GM12878 (cell line): Measurements from ENCODE around the gene SENP8. TPM values are rescaled to one million over a fixed set of nuclear protein-coding genes. Genes with fewer than 3 reads are reported as not detected.
A peak's percentile ranks its signal among the peaks of the same experiment; 100 is the strongest.

ENCODE experiments used
- BACH1 ChIP-seq: fragments of 450-650 bp; IDR thresholded peaks from 2 replicates; pipeline ENCODE4 v1.6.1; 2017; ENCODE audit warnings: mild to moderate bottlenecking, borderline replicate concordance
- BMI1 ChIP-seq: fragments of 450-650 bp; IDR thresholded peaks from 2 replicates; pipeline ENCODE4 v1.6.1; 2016; ENCODE audit warnings: mild to moderate bottlenecking, moderate library complexity, borderline replicate concordance
- CREB1 ChIP-seq: IDR thresholded peaks from 2 replicates; pipeline ENCODE4 v1.6.1; 2012; ENCODE audit warnings: low read depth, mild to moderate bottlenecking, inconsistent platforms
- CREM ChIP-seq: IDR thresholded peaks from 2 replicates; pipeline ENCODE4 v1.6.1; 2014; ENCODE audit warnings: antibody characterized with exemption, low read depth
- DPF2 ChIP-seq: fragments of 450-650 bp; IDR thresholded peaks from 2 replicates; pipeline ENCODE4 v1.6.1; 2017; ENCODE audit warnings: mild to moderate bottlenecking
- EED ChIP-seq: sonication (generic); IDR thresholded peaks from 2 replicates; pipeline ENCODE4 v1.6.1; 2016; ENCODE audit warnings: antibody characterized with exemption, low read depth
- ETV6 ChIP-seq, 2 experiments: fragments of 450-650 bp in 1 of 2; IDR thresholded peaks in 1 of 2; conservative IDR thresholded peaks in 1 of 2; 2 replicates each; pipeline ENCODE4 v1.6.1; 2014; ENCODE audit warnings: antibody characterized with exemption in 1 of 2, borderline replicate concordance in 1 of 2, low read depth in 1 of 2, mild to moderate bottlenecking in 1 of 2, moderate library complexity in 1 of 2
- IKZF1 ChIP-seq: fragments of 450-650 bp; conservative IDR thresholded peaks from 2 replicates; pipeline ENCODE4 v1.6.1; 2017; ENCODE audit warnings: antibody characterized with exemption, mild to moderate bottlenecking
- LARP7 ChIP-seq: fragments of 450-650 bp; IDR thresholded peaks from 2 replicates; pipeline ENCODE4 v1.6.1; 2017; ENCODE audit warnings: mild to moderate bottlenecking
- NFIC ChIP-seq: IDR thresholded peaks from 2 replicates; pipeline ENCODE4 v1.6.1; 2012; ENCODE audit warnings: low read depth, mild to moderate bottlenecking, inconsistent platforms, low read length, moderate library complexity
- PML ChIP-seq: IDR thresholded peaks from 2 replicates; pipeline ENCODE4 v1.6.1; 2012; ENCODE audit warnings: low read length, inconsistent platforms
- POU2F2 ChIP-seq: IDR thresholded peaks from 3 replicates; pipeline ENCODE4 v1.6.1; 2011; ENCODE audit warnings: low read depth, mild to moderate bottlenecking, low read length, borderline replicate concordance
- RB1 ChIP-seq: fragments of 450-650 bp; formaldehyde crosslinking; IDR thresholded peaks from 2 replicates; pipeline ENCODE4 v1.6.1; 2017; ENCODE audit warnings: mild to moderate bottlenecking, borderline replicate concordance
- RUNX3 ChIP-seq: IDR thresholded peaks from 2 replicates; pipeline ENCODE4 v1.6.1; 2012; ENCODE audit warnings: low read length, inconsistent platforms
- SMARCA5 ChIP-seq: fragments of 450-650 bp; IDR thresholded peaks from 2 replicates; pipeline ENCODE4 v1.6.1; 2017; ENCODE audit warnings: mild to moderate bottlenecking
- TAF1 ChIP-seq: IDR thresholded peaks from 2 replicates; pipeline ENCODE4 v1.6.1; 2011; ENCODE audit warnings: mild to moderate bottlenecking, low read depth, low read length, borderline replicate concordance
- YY1 ChIP-seq: IDR thresholded peaks from 2 replicates; pipeline ENCODE4 v1.6.1; 2011; ENCODE audit warnings: low read depth, mild to moderate bottlenecking, low read length
- ZNF24 ChIP-seq: fragments of 450-650 bp; IDR thresholded peaks from 2 replicates; pipeline ENCODE4 v1.6.1; 2017; ENCODE audit warnings: antibody characterized with exemption, mild to moderate bottlenecking
- polyA plus RNA-seq, 11 experiments: library from polyadenylated mRNA; depleted of rRNA in 4 of 11; unstranded in 6 of 11; stranded (reverse) in 5 of 11; fragments of >200 nt; fragmentation: Nextera tagmentation in 4 of 11; fragmentation: Illumina TruSeq in 1 of 11; extraction: Ambion mirVana in 4 of 11; extraction: Trizol in 1 of 11; gene quantifications; 1 replicate in 1 of 11; 2 replicates in 10 of 11; pipeline versions ENCODE4 v1.2.1 to v1.2.3, GENCODE V29; 2011 to 2016; ENCODE audit warnings: inconsistent platforms in 2 of 11, missing spikeins in 2 of 11, low read depth in 1 of 11
- total RNA-seq, 4 experiments: library from RNA; depleted of rRNA in 3 of 4; stranded (reverse); fragments of >200 nt in 3 of 4; fragmentation: Illumina TruSeq in 1 of 4; extraction: Trizol in 1 of 4; gene quantifications; 2 replicates each; pipeline versions ENCODE4 v1.2.1 to v1.2.3, GENCODE V29; 2013 to 2021
- TF ChIP-seq, protein P1 (sequence below): IDR thresholded peaks from 2 replicates; pipeline ENCODE4 v1.6.1; 2011; ENCODE audit warnings: low read depth, low read length, improper control_type of control experiment, borderline replicate concordance
- TF ChIP-seq, protein P2 (sequence below): fragments of 450-650 bp; conservative IDR thresholded peaks from 2 replicates; pipeline ENCODE4 v1.6.1; 2017; ENCODE audit warnings: mild to moderate bottlenecking, moderate library complexity

The SENP8 gene
- total and polyA plus RNA-seq, 10 of the 15 experiments (the other 5 are each of a cell fraction or from before 2014, with no cell fraction given), result 0.87 to 5.6 (median 2.2) TPM

GRCh38 chr15:72117486-72118016, 652 bp upstream of the SENP8 start (continued):
- TF ChIP-seq RUNX3, result peak; percentile 35; the same call in 1 of the 2 replicates
- TF ChIP-seq PML, result 0 out of 2 replicates have a peak, but pooled peaks have one; percentile 15
- TF ChIP-seq ETV6 (conservative IDR thresholded peaks at IDR 0.05 in 1 of 2, IDR thresholded peaks at IDR 0.05 in 1 of 2; ENCODE audit: borderline replicate concordance in 1 of 2, low read depth in 1 of 2), result no peak
- TF ChIP-seq, protein P1, sequence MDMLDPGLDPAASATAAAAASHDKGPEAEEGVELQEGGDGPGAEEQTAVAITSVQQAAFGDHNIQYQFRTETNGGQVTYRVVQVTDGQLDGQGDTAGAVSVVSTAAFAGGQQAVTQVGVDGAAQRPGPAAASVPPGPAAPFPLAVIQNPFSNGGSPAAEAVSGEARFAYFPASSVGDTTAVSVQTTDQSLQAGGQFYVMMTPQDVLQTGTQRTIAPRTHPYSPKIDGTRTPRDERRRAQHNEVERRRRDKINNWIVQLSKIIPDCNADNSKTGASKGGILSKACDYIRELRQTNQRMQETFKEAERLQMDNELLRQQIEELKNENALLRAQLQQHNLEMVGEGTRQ, result no peak
- TF ChIP-seq EED, result no peak
- TF ChIP-seq, protein P2, sequence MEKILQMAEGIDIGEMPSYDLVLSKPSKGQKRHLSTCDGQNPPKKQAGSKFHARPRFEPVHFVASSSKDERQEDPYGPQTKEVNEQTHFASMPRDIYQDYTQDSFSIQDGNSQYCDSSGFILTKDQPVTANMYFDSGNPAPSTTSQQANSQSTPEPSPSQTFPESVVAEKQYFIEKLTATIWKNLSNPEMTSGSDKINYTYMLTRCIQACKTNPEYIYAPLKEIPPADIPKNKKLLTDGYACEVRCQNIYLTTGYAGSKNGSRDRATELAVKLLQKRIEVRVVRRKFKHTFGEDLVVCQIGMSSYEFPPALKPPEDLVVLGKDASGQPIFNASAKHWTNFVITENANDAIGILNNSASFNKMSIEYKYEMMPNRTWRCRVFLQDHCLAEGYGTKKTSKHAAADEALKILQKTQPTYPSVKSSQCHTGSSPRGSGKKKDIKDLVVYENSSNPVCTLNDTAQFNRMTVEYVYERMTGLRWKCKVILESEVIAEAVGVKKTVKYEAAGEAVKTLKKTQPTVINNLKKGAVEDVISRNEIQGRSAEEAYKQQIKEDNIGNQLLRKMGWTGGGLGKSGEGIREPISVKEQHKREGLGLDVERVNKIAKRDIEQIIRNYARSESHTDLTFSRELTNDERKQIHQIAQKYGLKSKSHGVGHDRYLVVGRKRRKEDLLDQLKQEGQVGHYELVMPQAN, result peak; percentile 83
- 0 out of 2 replicates have a peak, but pooled peaks have one; percentile 4 for TF ChIP-seq CREM
- TF ChIP-seq LARP7, result peak; percentile 85; the same call in 1 of the 2 replicates
- TF ChIP-seq CREB1, result 0 out of 2 replicates have a peak, but pooled peaks have one; percentile 20
- TF ChIP-seq SMARCA5, result peak; percentile 75; the same call in 1 of the 2 replicates
- TF ChIP-seq BMI1, result no peak
- peak; percentile 59; the same call in 1 of the 2 replicates for TF ChIP-seq ZNF24
- peak; percentile 58; the same call in 1 of the 2 replicates for TF ChIP-seq RB1
- TF ChIP-seq YY1, result peak; percentile 32; the same call in 1 of the 2 replicates
- TF ChIP-seq IKZF1, result peak; percentile 66; the same call in 1 of the 2 replicates
- no peak; the same call in 2 of the 3 replicates for TF ChIP-seq POU2F2
- TF ChIP-seq DPF2, result peak; percentile 69
- no peak for TF ChIP-seq NFIC
- TF ChIP-seq TAF1, result peak; percentile 45; the same call in 1 of the 2 replicates
- peak; percentile 83 for TF ChIP-seq BACH1
